Activated T-cell treated with anti-CD3 and anti-CD28 coated beads for 4 hours (primary cell): ENCODE data around the gene NCL.
"Not testable (repeated sequence)": the region's sequence is repeated elsewhere in the genome, so short reads cannot be mapped to it uniquely, and the experiment has no call there.

Source experiments
- DNase-seq: peaks from one replicate; pipeline ENCODE4 v3.0.0-alpha.2; 2020

The NCL gene

GRCh38 chr2:231427116-231427515 is 37.2 kb downstream of the NCL start:
- DNase-seq, result no peak

- peak; percentile 25 for DNase-seq
Measured at GRCh38 chr2:231425811-231426703, 38.2 kb downstream of the NCL start.

GRCh38 chr2:231425291-231425810 is 38.9 kb downstream of the NCL start:
- no peak for DNase-seq

GRCh38 chr2:231423176-231423575 is 41.1 kb downstream of the NCL start:
- no peak for DNase-seq

GRCh38 chr2:231422056-231422455 is 42.2 kb downstream of the NCL start:
- no peak for DNase-seq

GRCh38 chr2:231421051-231421580 is 43.2 kb downstream of the NCL start:
- DNase-seq, result no peak

GRCh38 chr2:231418820-231419640 is 45.3 kb downstream of the NCL start:
- DNase-seq, result no peak

GRCh38 chr2:231415029-231415428 is 49.3 kb downstream of the NCL start:
- DNase-seq, result no peak

- no peak for DNase-seq
Measured at GRCh38 chr2:231413921-231414476, 50.3 kb downstream of the NCL start.

GRCh38 chr2:231413456-231413855 is 50.8 kb downstream of the NCL start:
- no peak for DNase-seq

- no peak for DNase-seq
Measured at GRCh38 chr2:231412618-231412963, 51.7 kb downstream of the NCL start.

GRCh38 chr2:231411831-231412617 is 52.3 kb downstream of the NCL start:
- DNase-seq, result peak; percentile 55

GRCh38 chr2:231411237-231411636 is 53.0 kb downstream of the NCL start:
- DNase-seq, result no peak

- DNase-seq, result no peak
Measured at GRCh38 chr2:231410293-231411004, 53.8 kb downstream of the NCL start.

- no peak for DNase-seq
Measured at GRCh38 chr2:231409776-231410175, 54.5 kb downstream of the NCL start.

GRCh38 chr2:231408304-231408703 is 56.0 kb downstream of the NCL start:
- DNase-seq, result not testable (repeated sequence)

- not testable (repeated sequence) for DNase-seq
Measured at GRCh38 chr2:231407686-231408085, 56.6 kb downstream of the NCL start.

- DNase-seq, result peak; percentile 39
Measured at GRCh38 chr2:231405601-231406367, 58.5 kb downstream of the NCL start.

- not testable (repeated sequence) for DNase-seq
Measured at GRCh38 chr2:231404183-231404578, 60.1 kb downstream of the NCL start.
